Esophagus squamous epithelium (tissue), 5 donors: ENCODE data around the gene PGK1. TPM values are rescaled to one million over a fixed set of nuclear protein-coding genes. Genes with fewer than 3 reads are reported as not detected.
A peak's percentile ranks its signal among the peaks of the same experiment; 100 is the strongest.
"Not testable (repeated sequence)": the region's sequence is repeated elsewhere in the genome, so short reads cannot be mapped to it uniquely, and the experiment has no call there.

Experiments
- DNase-seq: peaks from one replicate; lab custom pipeline; 2025; lab: John Stamatoyannopoulos, UW
- H3K27ac ChIP-seq, 4 donors: fragments of 200-600 bp; sonication (generic); one replicate each; pipeline ENCODE4 v1.5.1; 2016 to 2019; ENCODE audit warnings: mild to moderate bottlenecking in 1 of 4
- H3K27me3 ChIP-seq, 4 donors: fragments of 200-600 bp; sonication (generic); 1 replicate in 3 of 4; 2 replicates in 1 of 4; pipeline versions ENCODE4 v1.5.1 to v1.6.0; 2017 to 2021; ENCODE audit warnings: antibody characterized with exemption in 1 of 4
- H3K36me3 ChIP-seq, 3 donors: fragments of 200-600 bp; sonication (generic); one replicate each; pipeline ENCODE4 v1.5.1; 2016 to 2019
- H3K4me1 ChIP-seq, 3 donors: fragments of 200-600 bp; sonication (generic); one replicate each; pipeline ENCODE4 v1.5.1; 2017 to 2019
- H3K4me3 ChIP-seq, 4 donors: fragments of 200-600 bp; sonication (generic); 1 replicate in 3 of 4; 2 replicates in 1 of 4; pipeline ENCODE4 v1.5.1; 2016 to 2019; ENCODE audit warnings: mild to moderate bottlenecking in 2 of 4, moderate library complexity in 1 of 4
- H3K9me3 ChIP-seq, 3 donors: fragments of 200-600 bp; sonication (generic); one replicate each; pipeline ENCODE4 v1.5.1; 2016 to 2019
- CTCF ChIP-seq, 6 experiments: fragments of 450-650 bp in 4 of 6; fragments of 200-600 bp in 2 of 6; sonication (generic) in 2 of 6; IDR thresholded peaks; one replicate each; pipeline ENCODE4 v1.5.1; 2016 to 2019; ENCODE audit warnings: antibody characterized with exemption in 6 of 6, mild to moderate bottlenecking in 4 of 6, moderate library complexity in 4 of 6
- POLR2A ChIP-seq, 4 donors: fragments of 450-650 bp; IDR thresholded peaks; one replicate each; pipeline ENCODE4 v1.6.1; 2017; ENCODE audit warnings: antibody characterized with exemption in 4 of 4, mild to moderate bottlenecking in 4 of 4, moderate library complexity in 3 of 4
- WGBS, 2 donors: methylation state at CpG; one replicate each; pipeline ENCODE4 v1.1.5; 2018; 5-methylcytosine and 5-hydroxymethylcytosine counted together
- intact Hi-C: fragments of 100-400 bp; cut with DNase I; formaldehyde crosslinking; loops from one replicate; pipeline ENCODE4 v1.15.0; 2022
- total RNA-seq, 4 donors: library from RNA; depleted of rRNA; stranded (reverse); fragments of >200 nt; gene quantifications; one replicate each; pipeline ENCODE4 v1.1.0, GENCODE V29; 2016
- donor health status: DM: yes; HTN: yes; CAD: no.

The PGK1 gene
- total RNA-seq, 4 donors from 2014 or later = 179 to 377 (median 336) TPM

GRCh38 chrX:78139160-78140123 lies 35.4 kb downstream of the PGK1 start, which contains the start of gene TAF9B:
Gene TAF9B, minus strand, starts transcription at chrX:78139650. Its CDS starts 39 bp downstream, at chrX:78139611.
- 17 to 53% methylated on average over 4 to 11 of the region's 59 CpGs for WGBS, 2 donors
- H3K36me3 ChIP-seq = no peaks in the 10 kb centered on the region
- H3K4me1 ChIP-seq = peaks cover 0 to 8% (median 0%) of the 10 kb centered on the region in 3 donors
- TF ChIP-seq CTCF (IDR thresholded peaks at IDR 0.05) = no peak
- peak in 2 of 4 donors; percentile 37 to 50 for TF ChIP-seq POLR2A (IDR thresholded peaks at IDR 0.05)
- H3K27me3 ChIP-seq = no peaks in the 10 kb centered on the region
- peak within 1 kb of the TSS; percentile 78 to 89 (median 84) for H3K27ac ChIP-seq
- intact Hi-C loops = no loop called here
- no peaks in the 10 kb centered on the region for H3K9me3 ChIP-seq
- peak; percentile 20 for DNase-seq
- H3K4me3 ChIP-seq = peak within 1 kb of the TSS; percentile 66 to 78 (median 70)

- no peak overlapping the region for H3K4me3 ChIP-seq
- DNase-seq = no peak
- no peak overlapping the region for H3K27ac ChIP-seq
- intact Hi-C loops = no loop called here
- no peaks in the 10 kb centered on the region for H3K27me3 ChIP-seq
- TF ChIP-seq CTCF (IDR thresholded peaks at IDR 0.05) (no peak), POLR2A (IDR thresholded peaks at IDR 0.05) (no peak)
- H3K9me3 ChIP-seq = no peaks in the 10 kb centered on the region
- no peaks in the 10 kb centered on the region for H3K36me3 ChIP-seq
- 83 to 87% methylated on average over 8 to 9 of the region's 9 CpGs for WGBS, 2 donors
- H3K4me1 ChIP-seq = peaks cover 0 to 8% (median 0%) of the 10 kb centered on the region in 3 donors
These were observed 36.2 kb downstream of the PGK1 start for GRCh38 chrX:78140206-78140605.

GRCh38 chrX:78147002-78147540 lies 43.0 kb downstream of the PGK1 start:
- H3K27me3 ChIP-seq, H3K36me3 ChIP-seq, H3K4me1 ChIP-seq, intact Hi-C loops, H3K4me3 ChIP-seq, H3K27ac ChIP-seq, DNase-seq: not testable (repeated sequence)
- 86 to 90% methylated on average over 2 to 5 of the region's 5 CpGs for WGBS, 2 donors
- peaks cover 0 to 18% (median 10%) of the 10 kb centered on the region in 3 donors for H3K9me3 ChIP-seq

GRCh38 chrX:78157373-78157772 lies 53.3 kb downstream of the PGK1 start:
- H3K27ac ChIP-seq, H3K27me3 ChIP-seq, H3K4me1 ChIP-seq, DNase-seq, H3K4me3 ChIP-seq, H3K9me3 ChIP-seq, intact Hi-C loops, H3K36me3 ChIP-seq: not testable (repeated sequence)
- no CpG with 5 or more reads among the region's 2 CpGs for WGBS, 2 donors

- H3K36me3 ChIP-seq, H3K27ac ChIP-seq, H3K4me1 ChIP-seq, H3K9me3 ChIP-seq, H3K27me3 ChIP-seq, DNase-seq, intact Hi-C loops, H3K4me3 ChIP-seq: not testable (repeated sequence)
- 48% methylated on average over 3 of the region's 10 CpGs; no CpG with 5 or more reads in 1 of the 2 donors for WGBS, 2 donors
These were observed 53.8 kb downstream of the PGK1 start for GRCh38 chrX:78157846-78158245.

- H3K36me3 ChIP-seq, H3K27me3 ChIP-seq, intact Hi-C loops, H3K9me3 ChIP-seq, H3K27ac ChIP-seq, H3K4me3 ChIP-seq, H3K4me1 ChIP-seq, DNase-seq: not testable (repeated sequence)
- WGBS, 2 donors = 73 to 93% methylated on average over 4 of the region's 4 CpGs
These were observed 56.7 kb downstream of the PGK1 start for GRCh38 chrX:78160711-78161110.

GRCh38 chrX:78163175-78163574 lies 59.1 kb downstream of the PGK1 start:
- WGBS, 2 donors = 38 to 71% methylated on average over 1 to 4 of the region's 4 CpGs
- H3K36me3 ChIP-seq, DNase-seq, H3K4me3 ChIP-seq, H3K4me1 ChIP-seq, intact Hi-C loops, H3K9me3 ChIP-seq, H3K27ac ChIP-seq, H3K27me3 ChIP-seq: not testable (repeated sequence)
